AG04450 (cell line): Measurements from ENCODE around the gene LMO2. TPM values are rescaled to one million over a fixed set of nuclear protein-coding genes. Genes with fewer than 3 reads are reported as not detected.
A peak's percentile ranks its signal among the peaks of the same experiment; 100 is the strongest.

ENCODE experiments used
- CTCF ChIA-PET: fragments of 300-600, 350-600 bp; formaldehyde crosslinking; extraction: SDS; loops from one replicate; lab custom pipeline; 2022; ENCODE audit warnings: antibody characterized with exemption, inconsistent platforms; lab: Charles Lee
- POLR2A ChIA-PET: fragments of 350-600 bp; formaldehyde crosslinking; extraction: SDS; loops from one replicate; lab custom pipeline; 2021; ENCODE audit warnings: antibody characterized with exemption, inconsistent platforms; lab: Yijun Ruan, JAX
- DNase-seq: peaks from one replicate; pipeline ENCODE4 v3.0.0-alpha.2; 2011; ENCODE audit warnings: low read depth, low spot score
- H3K27ac ChIP-seq: one replicate; pipeline ENCODE4 v1.5.1; 2012; ENCODE audit warnings: low read depth, low read length, control low read depth
- H3K27me3 ChIP-seq: one replicate; pipeline ENCODE4 v1.6.0; 2012; ENCODE audit warnings: low read length; ENCODE audit not compliant: control insufficient read depth, insufficient read depth
- H3K4me3 ChIP-seq: 2 replicates; pipeline ENCODE4 v1.5.1; 2011; ENCODE audit warnings: mild to moderate bottlenecking, low read depth, low read length, control low read depth
- H3K9me3 ChIP-seq: 2 replicates; pipeline ENCODE4 v1.5.1; 2012; ENCODE audit warnings: low read length; ENCODE audit not compliant: control insufficient read depth, insufficient read depth
- polyA plus RNA-seq: library from polyadenylated mRNA; depleted of rRNA; stranded (reverse); fragments of >200 nt; gene quantifications from 2 replicates; pipeline ENCODE4 v1.2.3, GENCODE V29; 2011
- TF ChIP-seq, protein P1 (sequence below): IDR thresholded peaks from 2 replicates; pipeline ENCODE4 v1.5.1; 2011; ENCODE audit warnings: low read depth, low read length, control low read depth, inconsistent platforms

LMO2 gene
- polyA plus RNA-seq, 1 experiment = 0.05 TPM

DNA sequence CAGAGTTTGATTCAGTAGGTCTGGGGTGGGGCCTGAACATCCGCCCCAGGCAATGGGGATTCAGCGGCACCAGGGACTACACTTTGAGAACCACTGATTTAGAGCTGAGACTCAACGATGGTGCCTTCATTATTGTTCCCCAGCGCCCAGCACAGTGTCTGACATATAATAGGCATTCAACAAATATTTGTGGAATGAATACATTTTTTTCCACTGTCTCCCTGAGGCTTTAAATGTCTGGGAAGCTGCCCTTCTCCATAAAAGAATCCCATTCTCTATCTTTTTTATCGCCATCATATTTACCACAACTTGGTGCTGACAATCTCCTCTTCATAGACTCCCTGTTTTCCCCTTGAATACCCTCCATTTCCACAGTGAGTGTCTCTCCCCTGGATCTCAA lies 23.6 kb upstream of the LMO2 start:
- no peak for DNase-seq
- CTCF ChIA-PET = interaction anchor here (0.5 to 0.6 kb wide), 2 partner anchors 18 to 464 kb away, joined by 3 read pairs; no protein-coding TSS in a partner anchor
- H3K27me3 ChIP-seq = peaks cover 24% of the 10 kb centered on the region

DNA sequence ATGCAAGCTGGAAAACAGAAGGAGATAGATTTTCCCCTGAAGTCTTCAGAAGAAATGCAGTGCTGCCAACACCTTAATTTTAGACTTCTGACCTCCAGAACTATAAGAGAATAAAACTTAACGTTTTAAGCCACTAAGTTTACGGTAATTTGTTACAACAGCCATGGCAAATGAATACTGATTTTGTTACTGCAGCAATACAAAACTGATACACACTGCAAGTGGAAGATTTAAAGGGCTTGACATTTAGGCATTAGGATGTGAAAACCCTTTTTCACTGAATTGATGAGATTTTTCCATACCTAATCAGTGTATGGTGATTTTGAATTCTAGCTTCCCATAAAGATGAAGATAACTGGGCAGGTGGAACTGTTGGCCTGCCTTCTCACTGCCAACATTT lies 22.1 kb upstream of the LMO2 start:
- CTCF ChIA-PET = interaction anchor here (0.5 to 2.1 kb wide), 2 partner anchors 56 to 99 kb away, joined by 3 to 8 read pairs; no protein-coding TSS in a partner anchor
- POLR2A ChIA-PET = no interaction called here

More for the DNA sequence above, 23.6 kb upstream of the LMO2 start:
- TF ChIP-seq, protein P1, sequence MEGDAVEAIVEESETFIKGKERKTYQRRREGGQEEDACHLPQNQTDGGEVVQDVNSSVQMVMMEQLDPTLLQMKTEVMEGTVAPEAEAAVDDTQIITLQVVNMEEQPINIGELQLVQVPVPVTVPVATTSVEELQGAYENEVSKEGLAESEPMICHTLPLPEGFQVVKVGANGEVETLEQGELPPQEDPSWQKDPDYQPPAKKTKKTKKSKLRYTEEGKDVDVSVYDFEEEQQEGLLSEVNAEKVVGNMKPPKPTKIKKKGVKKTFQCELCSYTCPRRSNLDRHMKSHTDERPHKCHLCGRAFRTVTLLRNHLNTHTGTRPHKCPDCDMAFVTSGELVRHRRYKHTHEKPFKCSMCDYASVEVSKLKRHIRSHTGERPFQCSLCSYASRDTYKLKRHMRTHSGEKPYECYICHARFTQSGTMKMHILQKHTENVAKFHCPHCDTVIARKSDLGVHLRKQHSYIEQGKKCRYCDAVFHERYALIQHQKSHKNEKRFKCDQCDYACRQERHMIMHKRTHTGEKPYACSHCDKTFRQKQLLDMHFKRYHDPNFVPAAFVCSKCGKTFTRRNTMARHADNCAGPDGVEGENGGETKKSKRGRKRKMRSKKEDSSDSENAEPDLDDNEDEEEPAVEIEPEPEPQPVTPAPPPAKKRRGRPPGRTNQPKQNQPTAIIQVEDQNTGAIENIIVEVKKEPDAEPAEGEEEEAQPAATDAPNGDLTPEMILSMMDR = no peak
- Histone ChIP-seq H3K9me3 (no peaks in the 10 kb centered on the region), H3K4me3 (no peak overlapping the region), H3K27ac (no peak overlapping the region)
- POLR2A ChIA-PET = no interaction called here

DNA sequence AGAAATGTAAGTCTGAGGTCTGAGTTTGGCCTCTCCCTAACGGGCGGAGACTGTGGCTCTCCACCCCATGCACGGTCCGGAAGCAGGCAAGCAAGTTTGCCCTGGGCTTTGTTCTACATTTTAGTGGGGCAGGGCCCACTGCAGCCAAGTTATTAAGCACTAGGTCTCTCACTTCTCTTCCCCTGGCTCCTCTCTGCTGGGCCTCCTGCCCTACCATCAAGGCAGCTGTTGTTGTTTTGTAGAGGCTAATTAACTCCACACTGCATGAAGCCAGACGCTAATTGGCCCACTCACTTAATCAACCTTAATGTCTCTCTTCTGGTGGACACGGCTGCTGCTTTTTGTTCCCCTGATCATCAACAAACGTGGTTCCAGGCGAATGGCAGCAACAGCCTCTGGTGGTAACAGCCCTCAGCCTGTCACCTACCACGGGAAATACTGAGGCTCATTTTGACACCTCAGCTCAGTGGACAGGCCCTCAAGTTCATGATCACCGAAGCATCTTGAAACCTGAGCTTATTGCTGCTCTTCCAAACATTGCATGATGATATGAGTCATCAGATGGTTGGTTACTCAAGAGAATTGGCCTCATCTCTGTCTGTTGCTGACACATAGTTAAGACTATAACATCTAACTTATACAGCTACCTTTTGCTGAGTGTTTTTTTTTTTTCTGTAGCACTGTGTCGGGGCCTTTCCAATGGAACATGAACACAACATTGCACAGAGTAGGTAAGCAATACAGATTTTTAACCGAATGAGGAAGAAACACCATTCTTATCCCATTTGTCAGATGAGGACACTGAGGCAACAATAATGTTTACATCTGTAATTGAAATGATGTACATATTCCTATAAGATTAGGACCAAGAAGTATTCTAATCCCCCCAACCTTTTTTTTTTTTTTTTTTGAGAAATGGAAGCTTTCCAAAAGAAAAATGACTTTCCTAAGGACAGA lies 20.8 kb upstream of the LMO2 start:
- peak; percentile 59 for DNase-seq
- ChIA-PET CTCF (interaction anchor here (2.1 kb wide), 1 partner anchor 55 kb away, joined by 8 read pairs; no protein-coding TSS in a partner anchor), POLR2A (interaction anchor here (0.7 to 1.1 kb wide), 2 partner anchors 13 to 158 kb away, joined by 3 read pairs; no protein-coding TSS in a partner anchor)
- no peaks in the 10 kb centered on the region for H3K9me3 ChIP-seq
- no peak overlapping the region for H3K4me3 ChIP-seq
- H3K27ac ChIP-seq = no peak overlapping the region
- TF ChIP-seq, protein P1 = no peak
- peaks cover 27% of the 10 kb centered on the region for H3K27me3 ChIP-seq

More for the DNA sequence above, 22.1 kb upstream of the LMO2 start:
- Histone ChIP-seq H3K27me3 (peaks cover 25% of the 10 kb centered on the region), H3K9me3 (no peaks in the 10 kb centered on the region), H3K27ac (no peak overlapping the region), H3K4me3 (no peak overlapping the region)
- no peak for DNase-seq
- TF ChIP-seq, protein P1 = no peak

DNA sequence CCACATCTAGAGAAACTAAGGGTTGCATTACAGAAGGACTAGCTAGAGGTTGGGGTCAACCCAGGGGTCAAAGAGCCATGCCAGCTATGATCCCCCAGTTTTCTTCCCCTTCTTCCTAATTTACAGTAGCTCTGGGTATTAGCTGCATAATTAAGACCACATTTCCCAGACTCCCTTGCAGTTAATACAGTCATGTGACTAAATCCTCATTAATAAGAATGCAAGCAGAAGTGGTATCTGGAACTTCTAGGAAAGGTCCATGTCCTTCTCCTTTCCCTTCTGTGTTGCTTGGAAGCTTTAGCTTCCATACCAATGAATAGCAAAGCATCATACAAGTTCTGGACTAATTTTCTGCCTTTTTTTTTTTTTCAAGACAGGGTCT lies 19.1 kb upstream of the LMO2 start:
- Histone ChIP-seq H3K27me3 (peaks cover 32% of the 10 kb centered on the region), H3K27ac (no peak overlapping the region), H3K9me3 (no peaks in the 10 kb centered on the region), H3K4me3 (no peak overlapping the region)
- TF ChIP-seq, protein P1 = no peak
- CTCF ChIA-PET = no interaction called here
- POLR2A ChIA-PET = no interaction called here
- DNase-seq = no peak

DNA sequence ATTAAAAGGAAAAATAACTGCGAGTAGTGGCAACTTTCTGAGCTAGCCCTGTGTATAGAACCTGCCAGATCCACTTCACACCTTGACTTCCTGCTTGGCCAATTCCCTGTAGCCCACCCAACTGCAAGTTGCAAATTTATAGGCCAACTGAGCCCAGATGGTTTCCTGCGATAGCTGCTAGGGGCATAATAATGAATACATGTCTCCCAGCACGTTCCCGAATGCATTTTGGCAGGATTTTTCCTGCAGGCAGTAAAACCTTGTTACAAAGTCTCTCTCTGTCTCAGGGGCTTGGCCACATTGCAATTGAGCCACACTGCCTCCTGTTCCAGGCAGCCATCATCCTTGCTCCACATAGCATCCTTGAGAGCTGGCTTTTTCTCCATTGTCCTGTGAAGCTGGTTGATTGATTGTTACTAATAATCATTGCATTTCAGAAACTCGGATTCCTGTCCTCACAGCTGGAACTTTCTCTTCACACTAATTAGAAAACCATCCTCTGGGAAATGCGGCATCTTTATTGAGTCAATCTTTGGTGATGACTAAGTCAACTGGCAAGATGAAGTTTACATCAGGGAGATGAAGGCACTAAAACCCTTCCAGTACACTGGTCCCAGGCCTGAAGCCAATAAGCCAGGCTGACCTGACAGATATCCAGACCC lies 18.6 kb upstream of the LMO2 start:
- Histone ChIP-seq H3K9me3 (no peaks in the 10 kb centered on the region), H3K27me3 (peaks cover 28% of the 10 kb centered on the region), H3K4me3 (no peak overlapping the region), H3K27ac (no peak overlapping the region)
- CTCF ChIA-PET = no interaction called here
- POLR2A ChIA-PET = no interaction called here
- no peak for DNase-seq
- TF ChIP-seq, protein P1 = no peak
